HepG2 (cell line): ENCODE results near the gene TXNL4A. TPM values are rescaled to one million over a fixed set of nuclear protein-coding genes. Genes with fewer than 3 reads are reported as not detected.

Experiments used
- BHLHE40 ChIP-seq: IDR thresholded peaks from 2 replicates; pipeline ENCODE4 v1.6.1; 2011; ENCODE audit warnings: low read length, improper control_type of control experiment
- DNMT3B ChIP-seq: conservative IDR thresholded peaks from 2 replicates; pipeline ENCODE4 v1.6.1; 2016; ENCODE audit warnings: missing biosample characterization, control low read depth
- JARID2 ChIP-seq: sonication (generic); formaldehyde crosslinking; IDR thresholded peaks from 2 replicates; pipeline ENCODE4 v1.8.1; 2023; ENCODE audit warnings: missing genetic modification reagents, inconsistent platforms; ENCODE audit not compliant: insufficient replicate concordance
- KAT8 ChIP-seq: IDR thresholded peaks from 2 replicates; pipeline ENCODE4 v1.6.1; 2016; ENCODE audit warnings: missing genetic modification reagents, missing compliant biosample characterization
- KMT2B ChIP-seq: IDR thresholded peaks from 2 replicates; pipeline ENCODE4 v1.6.1; 2016; ENCODE audit warnings: missing genetic modification reagents, missing compliant biosample characterization
- NAIF1 ChIP-seq: sonication (generic); formaldehyde crosslinking; IDR thresholded peaks from 2 replicates; pipeline ENCODE4 v1.5.0; 2020; ENCODE audit warnings: mild to moderate bottlenecking, missing genetic modification reagents, borderline replicate concordance
- SRSF9 ChIP-seq: fragments of 200-400 bp; formaldehyde crosslinking; IDR thresholded peaks from 2 replicates; pipeline ENCODE4 v1.6.1; 2018; ENCODE audit warnings: borderline replicate concordance, mild to moderate bottlenecking, low read depth, low read length; ENCODE audit not compliant: insufficient read depth, poor library complexity, severe bottlenecking
- SUZ12 ChIP-seq: fragments of 150-350 bp; IDR thresholded peaks from 2 replicates; pipeline ENCODE4 v1.6.1; 2014; ENCODE audit warnings: low read depth, low read length
- TBL1XR1 ChIP-seq: fragments of 150-350 bp; IDR thresholded peaks from 2 replicates; pipeline ENCODE4 v1.6.1; 2014; ENCODE audit warnings: borderline replicate concordance, low read length; ENCODE audit not compliant: partially characterized antibody
- TGIF2 ChIP-seq: IDR thresholded peaks from 2 replicates; pipeline ENCODE4 v1.6.1; 2016; ENCODE audit warnings: control low read depth, missing compliant biosample characterization
- ZBTB7B ChIP-seq: sonication (generic); formaldehyde crosslinking; IDR thresholded peaks from 2 replicates; pipeline ENCODE4 v1.4.0; 2020; ENCODE audit warnings: missing genetic modification reagents
- ZBTB8A ChIP-seq: sonication (generic); formaldehyde crosslinking; IDR thresholded peaks from 2 replicates; pipeline ENCODE4 v1.4.0; 2020; ENCODE audit warnings: mild to moderate bottlenecking, low read depth, missing genetic modification reagents, borderline replicate concordance
- ZNF274 ChIP-seq: sonication (generic); formaldehyde crosslinking; IDR thresholded peaks from 2 replicates; pipeline ENCODE4 v1.5.1; 2020; ENCODE audit warnings: mild to moderate bottlenecking, missing genetic modification reagents
- ZSCAN20 ChIP-seq: sonication (generic); formaldehyde crosslinking; IDR thresholded peaks from 2 replicates; pipeline ENCODE4 v1.4.0; 2020; ENCODE audit warnings: missing genetic modification reagents, mild to moderate bottlenecking, borderline replicate concordance
- polyA plus RNA-seq, 8 experiments: library from polyadenylated mRNA; depleted of rRNA in 3 of 8; stranded (reverse) in 7 of 8; unstranded in 1 of 8; fragments of >200 nt; fragmentation: Illumina TruSeq in 4 of 8; extraction: Trizol in 4 of 8; gene quantifications; 2 replicates each; pipeline versions ENCODE4 v1.2.1 to v1.2.3, GENCODE V29; 2011 to 2016; ENCODE audit warnings: low read depth in 4 of 8, missing spikeins in 1 of 8, mixed read lengths in 1 of 8; ENCODE audit not compliant: insufficient read depth in 1 of 8
- total RNA-seq, 5 experiments: library from RNA; depleted of rRNA; stranded (reverse); fragments of >200 nt; fragmentation: Illumina TruSeq; extraction: Trizol; gene quantifications; 2 replicates each; pipeline ENCODE4 v1.2.3, GENCODE V29; 2016; ENCODE audit warnings: low read depth in 1 of 5
- TF ChIP-seq, protein P1 (sequence below): sonication (generic); formaldehyde crosslinking; IDR thresholded peaks from 2 replicates; pipeline ENCODE4 v1.8.0; 2022; ENCODE audit warnings: missing genetic modification reagents, mild to moderate bottlenecking, moderate library complexity, borderline replicate concordance
- TF ChIP-seq, protein P2 (sequence below): sonication (generic); formaldehyde crosslinking; IDR thresholded peaks from 2 replicates; pipeline ENCODE4 v1.4.0; 2020; ENCODE audit warnings: missing genetic modification reagents; ENCODE audit errors: not compliant biosample characterization
- TF ChIP-seq, protein P3 (sequence below): sonication (generic); formaldehyde crosslinking; IDR thresholded peaks from 2 replicates; pipeline ENCODE4 v1.4.0; 2020; ENCODE audit warnings: missing genetic modification reagents, borderline replicate concordance
- TF ChIP-seq, protein P4 (sequence below): sonication (generic); formaldehyde crosslinking; IDR thresholded peaks from 2 replicates; pipeline ENCODE4 v1.5.0; 2020; ENCODE audit warnings: missing genetic modification reagents, mild to moderate bottlenecking, borderline replicate concordance
- TF ChIP-seq, protein P5 (sequence below): IDR thresholded peaks from 2 replicates; pipeline ENCODE4 v1.6.1; 2016; ENCODE audit warnings: mild to moderate bottlenecking, missing biosample characterization, missing genetic modification reagents

The TXNL4A gene
- total and polyA plus RNA-seq, 2 of the 13 experiments (the other 11 are each of a cell fraction or from before 2014, with no cell fraction given) = 172 to 202 TPM

DNA sequence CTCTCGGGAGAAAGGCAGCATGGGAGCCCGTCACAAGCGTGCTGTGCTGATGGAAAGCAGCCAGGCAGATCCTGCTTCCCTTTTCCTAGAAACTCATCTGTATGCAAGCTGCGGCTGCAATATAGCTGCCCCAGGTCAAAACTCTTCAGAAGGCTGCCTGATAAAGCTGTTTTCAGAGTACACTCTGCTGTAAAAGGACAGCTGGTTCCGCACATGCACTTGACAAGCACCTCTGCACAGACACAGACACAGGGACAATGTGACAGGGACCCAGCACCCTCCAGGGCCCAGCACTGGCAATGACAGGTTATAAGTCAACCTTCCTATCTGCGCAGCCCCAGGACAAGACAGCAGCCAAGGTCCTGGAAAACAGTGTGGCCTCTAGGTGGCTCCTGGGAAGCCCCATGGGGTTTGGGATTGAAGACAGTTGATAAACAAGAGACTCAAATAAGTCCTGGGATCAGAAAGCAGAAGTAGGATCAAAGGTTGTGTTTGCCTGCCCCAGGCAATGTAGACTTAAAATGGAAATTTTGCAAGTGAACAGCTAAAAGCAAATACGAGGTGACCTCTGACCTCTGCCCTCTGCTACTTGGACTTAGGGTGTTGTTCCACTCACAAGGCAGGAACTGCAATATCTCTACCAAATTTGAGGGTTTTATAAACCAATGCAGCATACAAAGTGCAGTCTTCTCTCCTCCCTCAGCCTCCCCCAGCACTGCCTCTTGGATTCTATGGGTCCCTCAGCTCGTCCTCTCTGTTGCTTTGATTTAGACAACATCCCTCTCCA, 53.9 kb downstream of the TXNL4A start (continued):
- TF ChIP-seq DNMT3B (CRISPR knock-in tag) = 0 out of 2 replicates have a peak, but pooled peaks have one; percentile 75
- no peak for TF ChIP-seq SRSF9
- no peak for TF ChIP-seq NAIF1 (CRISPR knock-in tag)
- peak; percentile 76 for TF ChIP-seq TBL1XR1
- TF ChIP-seq SUZ12 = no peak
- TF ChIP-seq TGIF2 (CRISPR knock-in tag) = peak; percentile 99
- TF ChIP-seq ZBTB8A (CRISPR knock-in tag) = no peak
- TF ChIP-seq, protein P1, sequence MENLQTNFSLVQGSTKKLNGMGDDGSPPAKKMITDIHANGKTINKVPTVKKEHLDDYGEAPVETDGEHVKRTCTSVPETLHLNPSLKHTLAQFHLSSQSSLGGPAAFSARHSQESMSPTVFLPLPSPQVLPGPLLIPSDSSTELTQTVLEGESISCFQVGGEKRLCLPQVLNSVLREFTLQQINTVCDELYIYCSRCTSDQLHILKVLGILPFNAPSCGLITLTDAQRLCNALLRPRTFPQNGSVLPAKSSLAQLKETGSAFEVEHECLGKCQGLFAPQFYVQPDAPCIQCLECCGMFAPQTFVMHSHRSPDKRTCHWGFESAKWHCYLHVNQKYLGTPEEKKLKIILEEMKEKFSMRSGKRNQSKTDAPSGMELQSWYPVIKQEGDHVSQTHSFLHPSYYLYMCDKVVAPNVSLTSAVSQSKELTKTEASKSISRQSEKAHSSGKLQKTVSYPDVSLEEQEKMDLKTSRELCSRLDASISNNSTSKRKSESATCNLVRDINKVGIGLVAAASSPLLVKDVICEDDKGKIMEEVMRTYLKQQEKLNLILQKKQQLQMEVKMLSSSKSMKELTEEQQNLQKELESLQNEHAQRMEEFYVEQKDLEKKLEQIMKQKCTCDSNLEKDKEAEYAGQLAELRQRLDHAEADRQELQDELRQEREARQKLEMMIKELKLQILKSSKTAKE (CRISPR knock-in tag) = peak; percentile 74
- peak; percentile 33; the same call in 1 of the 2 replicates for TF ChIP-seq BHLHE40
- peak; percentile 79 for TF ChIP-seq JARID2 (CRISPR knock-in tag)
- TF ChIP-seq, protein P2, sequence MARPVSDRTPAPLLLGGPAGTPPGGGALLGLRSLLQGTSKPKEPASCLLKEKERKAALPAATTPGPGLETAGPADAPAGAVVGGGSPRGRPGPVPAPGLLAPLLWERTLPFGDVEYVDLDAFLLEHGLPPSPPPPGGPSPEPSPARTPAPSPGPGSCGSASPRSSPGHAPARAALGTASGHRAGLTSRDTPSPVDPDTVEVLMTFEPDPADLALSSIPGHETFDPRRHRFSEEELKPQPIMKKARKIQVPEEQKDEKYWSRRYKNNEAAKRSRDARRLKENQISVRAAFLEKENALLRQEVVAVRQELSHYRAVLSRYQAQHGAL (CRISPR knock-in tag) = no peak
- no peak for TF ChIP-seq KMT2B (CRISPR knock-in tag)
- peak; percentile 81 for TF ChIP-seq KAT8 (CRISPR knock-in tag)
- TF ChIP-seq, protein P3, sequence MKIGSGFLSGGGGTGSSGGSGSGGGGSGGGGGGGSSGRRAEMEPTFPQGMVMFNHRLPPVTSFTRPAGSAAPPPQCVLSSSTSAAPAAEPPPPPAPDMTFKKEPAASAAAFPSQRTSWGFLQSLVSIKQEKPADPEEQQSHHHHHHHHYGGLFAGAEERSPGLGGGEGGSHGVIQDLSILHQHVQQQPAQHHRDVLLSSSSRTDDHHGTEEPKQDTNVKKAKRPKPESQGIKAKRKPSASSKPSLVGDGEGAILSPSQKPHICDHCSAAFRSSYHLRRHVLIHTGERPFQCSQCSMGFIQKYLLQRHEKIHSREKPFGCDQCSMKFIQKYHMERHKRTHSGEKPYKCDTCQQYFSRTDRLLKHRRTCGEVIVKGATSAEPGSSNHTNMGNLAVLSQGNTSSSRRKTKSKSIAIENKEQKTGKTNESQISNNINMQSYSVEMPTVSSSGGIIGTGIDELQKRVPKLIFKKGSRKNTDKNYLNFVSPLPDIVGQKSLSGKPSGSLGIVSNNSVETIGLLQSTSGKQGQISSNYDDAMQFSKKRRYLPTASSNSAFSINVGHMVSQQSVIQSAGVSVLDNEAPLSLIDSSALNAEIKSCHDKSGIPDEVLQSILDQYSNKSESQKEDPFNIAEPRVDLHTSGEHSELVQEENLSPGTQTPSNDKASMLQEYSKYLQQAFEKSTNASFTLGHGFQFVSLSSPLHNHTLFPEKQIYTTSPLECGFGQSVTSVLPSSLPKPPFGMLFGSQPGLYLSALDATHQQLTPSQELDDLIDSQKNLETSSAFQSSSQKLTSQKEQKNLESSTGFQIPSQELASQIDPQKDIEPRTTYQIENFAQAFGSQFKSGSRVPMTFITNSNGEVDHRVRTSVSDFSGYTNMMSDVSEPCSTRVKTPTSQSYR (CRISPR knock-in tag) = peak; percentile 50; the same call in 1 of the 2 replicates
- TF ChIP-seq, protein P4, sequence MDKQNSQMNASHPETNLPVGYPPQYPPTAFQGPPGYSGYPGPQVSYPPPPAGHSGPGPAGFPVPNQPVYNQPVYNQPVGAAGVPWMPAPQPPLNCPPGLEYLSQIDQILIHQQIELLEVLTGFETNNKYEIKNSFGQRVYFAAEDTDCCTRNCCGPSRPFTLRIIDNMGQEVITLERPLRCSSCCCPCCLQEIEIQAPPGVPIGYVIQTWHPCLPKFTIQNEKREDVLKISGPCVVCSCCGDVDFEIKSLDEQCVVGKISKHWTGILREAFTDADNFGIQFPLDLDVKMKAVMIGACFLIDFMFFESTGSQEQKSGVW (CRISPR knock-in tag) = no peak
- TF ChIP-seq, protein P5, sequence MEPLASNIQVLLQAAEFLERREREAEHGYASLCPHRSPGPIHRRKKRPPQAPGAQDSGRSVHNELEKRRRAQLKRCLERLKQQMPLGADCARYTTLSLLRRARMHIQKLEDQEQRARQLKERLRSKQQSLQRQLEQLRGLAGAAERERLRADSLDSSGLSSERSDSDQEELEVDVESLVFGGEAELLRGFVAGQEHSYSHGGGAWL (CRISPR knock-in tag) = no peak
- TF ChIP-seq ZBTB7B (CRISPR knock-in tag) = peak; percentile 79; the same call in 1 of the 2 replicates
- TF ChIP-seq ZSCAN20 = no peak
- TF ChIP-seq ZNF274 (CRISPR knock-in tag) = no peak
